B cell (primary cell): Measurements from ENCODE around the gene SLC39A11. TPM values are rescaled to one million over a fixed set of nuclear protein-coding genes. Genes with fewer than 3 reads are reported as not detected.

ENCODE experiments used
- ATAC-seq: fragments of 200-7000 bp; cut with Tn5 transposase; one replicate; pipeline ENCODE4 v1.10.0; 2021; ENCODE audit warnings: low read depth, mild to moderate bottlenecking, moderate number of reproducible peaks, moderate library complexity
- CTCF ChIA-PET: fragments of 350-600 bp; sonication (Branson Sonifier 250); formaldehyde crosslinking; loops from one replicate; lab custom pipeline; 2021; ENCODE audit warnings: antibody characterized with exemption, inconsistent platforms; lab: Charles Lee
- POLR2A ChIA-PET: fragments of 350-600 bp; sonication (Branson Sonifier 250); formaldehyde crosslinking; loops from one replicate; lab custom pipeline; 2021; ENCODE audit warnings: antibody characterized with exemption; lab: Charles Lee
- DNase-seq: peaks from one replicate; pipeline ENCODE4 v3.0.0; 2013
- H2AFZ ChIP-seq: 2 replicates; pipeline ENCODE4 v1.6.1; 2012; ENCODE audit warnings: mild to moderate bottlenecking, low read depth, low read length; ENCODE audit not compliant: insufficient read depth, poor library complexity, severe bottlenecking
- H3K27ac ChIP-seq, 2 donors: 1 replicate in 1 of 2; 2 replicates in 1 of 2; pipeline ENCODE4 v1.5.1; 2012 to 2013; ENCODE audit warnings: low read length in 2 of 2, mild to moderate bottlenecking in 2 of 2, moderate library complexity in 1 of 2
- H3K27me3 ChIP-seq, 4 experiments: fragments of 200-600 bp in 1 of 4; sonication (generic) in 1 of 4; replicated peaks in 1 of 4; 1 replicate in 2 of 4; 2 replicates in 2 of 4; pipeline versions ENCODE4 v1.6.1 to v1.7.0; 2013 to 2016; ENCODE audit warnings: low read length in 3 of 4, mild to moderate bottlenecking in 2 of 4, mixed read lengths in 1 of 4, moderate library complexity in 1 of 4; ENCODE audit not compliant: insufficient read depth in 4 of 4, control insufficient read depth in 3 of 4; ENCODE audit errors: control extremely low read depth in 1 of 4
- H3K36me3 ChIP-seq, 2 experiments: replicated peaks in 1 of 2; 1 replicate in 1 of 2; 2 replicates in 1 of 2; pipeline versions ENCODE4 v1.6.1 to v1.7.1; 2013; ENCODE audit warnings: low read length in 1 of 2; ENCODE audit not compliant: insufficient read depth in 2 of 2, control insufficient read depth in 1 of 2; ENCODE audit errors: control extremely low read depth in 1 of 2, extremely low read depth in 1 of 2
- H3K4me1 ChIP-seq, 2 donors: fragments of 200-600 bp in 1 of 2; sonication (generic) in 1 of 2; 1 replicate in 1 of 2; 2 replicates in 1 of 2; pipeline versions ENCODE4 v1.5.1 to v1.6.1; 2013 to 2017; ENCODE audit warnings: low read length in 2 of 2; ENCODE audit not compliant: control insufficient read depth in 2 of 2, insufficient read depth in 2 of 2
- H3K4me2 ChIP-seq: replicated peaks from 2 replicates; pipeline ENCODE3; 2012; ENCODE audit warnings: mild to moderate bottlenecking, low read depth, low read length; ENCODE audit not compliant: poor library complexity, severe bottlenecking
- H3K4me3 ChIP-seq, 5 experiments: fragments of 200-600 bp in 1 of 5; sonication (generic) in 1 of 5; 1 replicate in 3 of 5; 2 replicates in 2 of 5; pipeline versions ENCODE4 v1.5.1 to v1.7.0; 2011 to 2016; ENCODE audit warnings: low read length in 4 of 5, mild to moderate bottlenecking in 4 of 5, low read depth in 2 of 5, control low read depth in 1 of 5, moderate library complexity in 1 of 5; ENCODE audit not compliant: insufficient read depth in 1 of 5; ENCODE audit errors: control extremely low read depth in 1 of 5, extremely low read depth in 1 of 5
- H3K79me2 ChIP-seq: fragments of 200-600 bp; sonication (generic); one replicate; pipeline ENCODE4 v1.6.0; 2016; ENCODE audit warnings: low read length; ENCODE audit not compliant: control insufficient read depth, insufficient read depth
- H3K9ac ChIP-seq: fragments of 200-600 bp; sonication (generic); 2 replicates; pipeline ENCODE4 v1.6.1; 2017; ENCODE audit warnings: mild to moderate bottlenecking, low read length, moderate library complexity
- H3K9me3 ChIP-seq, 3 donors: one replicate each; pipeline versions ENCODE4 v1.6.1 to v1.7.1; 2013; ENCODE audit warnings: low read length in 2 of 3; ENCODE audit not compliant: control insufficient read depth in 2 of 3, insufficient read depth in 1 of 3; ENCODE audit errors: control extremely low read depth in 1 of 3
- H4K20me1 ChIP-seq: 2 replicates; pipeline ENCODE4 v1.6.0; 2012; ENCODE audit warnings: mild to moderate bottlenecking, low read length; ENCODE audit not compliant: insufficient read depth, control insufficient read depth, poor library complexity, severe bottlenecking
- H3K27ac Mint-ChIP-seq: one replicate; pipeline ENCODE4 v1.8.0; 2021; ENCODE audit warnings: mixed read lengths
- H3K27me3 Mint-ChIP-seq: one replicate; pipeline ENCODE4 v1.8.0; 2021; ENCODE audit warnings: mixed read lengths
- H3K4me1 Mint-ChIP-seq: one replicate; pipeline ENCODE4 v1.8.0; 2021; ENCODE audit warnings: mixed read lengths
- H3K4me3 Mint-ChIP-seq: one replicate; pipeline ENCODE4 v1.8.0; 2021; ENCODE audit warnings: mixed read lengths
- H3K9me3 Mint-ChIP-seq: one replicate; pipeline ENCODE4 v1.8.0; 2022; ENCODE audit warnings: mixed read lengths; ENCODE audit not compliant: insufficient read depth
- EZH2 ChIP-seq: IDR thresholded peaks from 2 replicates; pipeline ENCODE4 v1.6.1; 2012; ENCODE audit warnings: borderline replicate concordance, low read depth, mild to moderate bottlenecking, moderate library complexity, low read length; ENCODE audit not compliant: insufficient read depth, poor library complexity, severe bottlenecking
- WGBS: methylation state at CpG from one replicate; pipeline ENCODE4 v1.1.5; 2013; ENCODE audit warnings: missing lambda C conversion rate; ENCODE audit not compliant: insufficient coverage; 5-methylcytosine and 5-hydroxymethylcytosine counted together
- intact Hi-C: fragments of 100-400 bp; cut with micrococcal nuclease; formaldehyde crosslinking; loops from one replicate; pipeline ENCODE4 v1.10.0; 2022
- polyA plus RNA-seq: library from polyadenylated mRNA; depleted of rRNA; stranded (reverse); fragments of >200 nt; gene quantifications from 2 replicates; pipeline ENCODE4 v1.2.3, GENCODE V29; 2012
- total RNA-seq, 2 donors: library from RNA; stranded (reverse); fragments of 120-200 nt in 1 of 2; gene quantifications; 1 replicate in 1 of 2; 2 replicates in 1 of 2; pipeline versions ENCODE4 v1.2.3 to v1.2.4, GENCODE V29; 2013 to 2022
- TF ChIP-seq, protein P1 (sequence below): fragments of 200-600 bp; IDR thresholded peaks from one replicate; pipeline ENCODE4 v1.8.0; 2022; ENCODE audit warnings: antibody characterized with exemption, mild to moderate bottlenecking

SLC39A11 gene
- total and polyA plus RNA-seq, 2 donors (not counting 1 experiment from before 2014, with no cell fraction given) = 6.9 to 39.6 TPM

DNA sequence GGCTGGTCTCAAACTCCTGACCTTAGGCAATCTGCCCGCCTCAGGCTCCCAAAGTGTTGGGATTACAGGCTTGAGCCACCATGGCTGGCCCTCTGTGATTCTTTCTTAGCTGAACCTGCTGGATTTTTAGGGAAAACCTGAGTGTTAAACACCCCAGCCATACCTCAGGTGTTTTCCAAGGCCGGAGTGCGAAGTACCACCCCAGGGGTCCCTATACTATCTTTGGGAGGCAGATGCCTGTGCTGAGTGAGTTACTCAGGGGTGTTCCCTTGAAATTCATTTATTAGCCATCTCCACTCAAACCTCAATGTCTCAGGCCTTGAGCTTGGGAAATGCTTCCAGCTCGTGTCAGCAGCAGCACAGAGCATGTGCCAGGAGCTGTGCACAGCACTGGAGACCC, 432.7 kb downstream of the SLC39A11 start:
- Histone ChIP-seq H3K9me3 (no peaks in the 10 kb centered on the region), H4K20me1 (no peaks in the 10 kb centered on the region), H2AFZ (no peak overlapping the region), H3K79me2 (no peaks in the 10 kb centered on the region), H3K4me2 (no peak overlapping the region), H3K4me3 (no peak overlapping the region), H3K27ac (no peak overlapping the region), H3K9ac (no peak overlapping the region), H3K4me1 (no peaks in the 10 kb centered on the region), H3K27me3 (no peaks in the 10 kb centered on the region), H3K36me3 (no peaks in the 10 kb centered on the region)
- CTCF ChIA-PET = interaction anchor here (0.7 kb wide), 1 partner anchor 67 kb away, joined by 3 read pairs; no protein-coding TSS in a partner anchor
- ATAC-seq (no peak), DNase-seq (no peak)
- H3K27ac Mint-ChIP-seq = no peak overlapping the region
- intact Hi-C loops = no loop called here
- no peak overlapping the region for H3K4me3 Mint-ChIP-seq
- no peaks in the 10 kb centered on the region for H3K9me3 Mint-ChIP-seq
- POLR2A ChIA-PET = no interaction called here
- H3K27me3 Mint-ChIP-seq = no peaks in the 10 kb centered on the region
- WGBS = 87% methylated on average over 1 of the region's 4 CpGs
- TF ChIP-seq, protein P1, sequence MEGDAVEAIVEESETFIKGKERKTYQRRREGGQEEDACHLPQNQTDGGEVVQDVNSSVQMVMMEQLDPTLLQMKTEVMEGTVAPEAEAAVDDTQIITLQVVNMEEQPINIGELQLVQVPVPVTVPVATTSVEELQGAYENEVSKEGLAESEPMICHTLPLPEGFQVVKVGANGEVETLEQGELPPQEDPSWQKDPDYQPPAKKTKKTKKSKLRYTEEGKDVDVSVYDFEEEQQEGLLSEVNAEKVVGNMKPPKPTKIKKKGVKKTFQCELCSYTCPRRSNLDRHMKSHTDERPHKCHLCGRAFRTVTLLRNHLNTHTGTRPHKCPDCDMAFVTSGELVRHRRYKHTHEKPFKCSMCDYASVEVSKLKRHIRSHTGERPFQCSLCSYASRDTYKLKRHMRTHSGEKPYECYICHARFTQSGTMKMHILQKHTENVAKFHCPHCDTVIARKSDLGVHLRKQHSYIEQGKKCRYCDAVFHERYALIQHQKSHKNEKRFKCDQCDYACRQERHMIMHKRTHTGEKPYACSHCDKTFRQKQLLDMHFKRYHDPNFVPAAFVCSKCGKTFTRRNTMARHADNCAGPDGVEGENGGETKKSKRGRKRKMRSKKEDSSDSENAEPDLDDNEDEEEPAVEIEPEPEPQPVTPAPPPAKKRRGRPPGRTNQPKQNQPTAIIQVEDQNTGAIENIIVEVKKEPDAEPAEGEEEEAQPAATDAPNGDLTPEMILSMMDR = no peak
- TF ChIP-seq EZH2 = no peak
- no peaks in the 10 kb centered on the region for H3K4me1 Mint-ChIP-seq

DNA sequence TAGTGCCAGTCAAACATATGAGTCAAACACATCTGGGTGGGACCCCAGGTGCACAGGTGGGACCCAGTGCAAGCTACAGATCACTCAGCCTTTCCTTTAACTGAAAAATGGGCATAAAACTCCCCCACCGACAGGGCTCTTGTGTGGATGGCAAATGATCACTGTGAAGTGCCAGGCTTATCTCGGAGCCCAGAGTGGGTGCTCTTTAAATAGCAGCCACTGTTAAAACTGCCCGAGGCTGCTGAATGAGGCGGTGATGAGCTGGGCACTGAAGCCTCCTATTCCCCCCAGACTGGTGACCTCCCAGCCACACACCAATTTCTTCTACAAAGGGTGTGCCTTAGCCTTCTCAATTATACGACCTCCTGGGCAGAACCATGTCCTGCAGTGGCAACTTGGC, 433.8 kb downstream of the SLC39A11 start:
- Histone ChIP-seq H3K4me1 (no peaks in the 10 kb centered on the region), H4K20me1 (no peaks in the 10 kb centered on the region), H3K27ac (no peak overlapping the region), H3K4me2 (no peak overlapping the region), H3K79me2 (no peaks in the 10 kb centered on the region), H3K9ac (no peak overlapping the region), H2AFZ (no peak overlapping the region), H3K9me3 (no peaks in the 10 kb centered on the region), H3K27me3 (no peaks in the 10 kb centered on the region), H3K4me3 (no peak overlapping the region), H3K36me3 (no peaks in the 10 kb centered on the region)
- H3K4me3 Mint-ChIP-seq = no peak overlapping the region
- H3K27ac Mint-ChIP-seq = no peak overlapping the region
- ATAC-seq = no peak
- TF ChIP-seq, protein P1 = no peak
- no peak for TF ChIP-seq EZH2
- POLR2A ChIA-PET = no interaction called here
- 99% methylated on average over 5 of the region's 5 CpGs for WGBS
- no peak for DNase-seq
- H3K27me3 Mint-ChIP-seq = no peaks in the 10 kb centered on the region
- intact Hi-C loops = no loop called here
- no peaks in the 10 kb centered on the region for H3K9me3 Mint-ChIP-seq
- H3K4me1 Mint-ChIP-seq = no peaks in the 10 kb centered on the region
- CTCF ChIA-PET = interaction anchor here (0.7 kb wide), 1 partner anchor 1783 kb away, joined by 4 read pairs; no protein-coding TSS in a partner anchor
